NOMO-1 treated with DMSO at 0.1 percent for 48 hours (cell line): Measurements from ENCODE around the gene ATPAF2.
A peak's percentile ranks its signal among the peaks of the same experiment; 100 is the strongest.

Source experiments
- DNase-seq: peaks from one replicate; lab custom pipeline; 2025; ENCODE audit not compliant: unreplicated experiment; lab: John Stamatoyannopoulos, UW

The ATPAF2 gene

GRCh38 chr17:18040261-18040858, 1.4 kb upstream of the ATPAF2 start:
- no peak for DNase-seq

- DNase-seq = no peak
Measured at GRCh38 chr17:18039535-18040260, 730 bp upstream of the ATPAF2 start.

- peak; percentile 78 for DNase-seq
Measured at GRCh38 chr17:18038149-18038850, 668 bp downstream of the ATPAF2 start.

GRCh38 chr17:18037486-18037885, 1.5 kb downstream of the ATPAF2 start:
- peak; percentile 87 for DNase-seq

- no peak for DNase-seq
Measured at GRCh38 chr17:18035704-18036103, 3.3 kb downstream of the ATPAF2 start.

- peak; percentile 92 for DNase-seq
Measured at GRCh38 chr17:18033442-18034099, 5.4 kb downstream of the ATPAF2 start.

GRCh38 chr17:18031955-18032354, 7.0 kb downstream of the ATPAF2 start:
- no peak for DNase-seq

- no peak for DNase-seq
Measured at GRCh38 chr17:18028952-18029540, 9.9 kb downstream of the ATPAF2 start.

- no peak for DNase-seq
Measured at GRCh38 chr17:18028114-18028951, 10.6 kb downstream of the ATPAF2 start.

- no peak for DNase-seq
Measured at GRCh38 chr17:18027280-18027679, 11.7 kb downstream of the ATPAF2 start.

GRCh38 chr17:18025945-18026776, 12.8 kb downstream of the ATPAF2 start:
- no peak for DNase-seq

- DNase-seq = no peak
Measured at GRCh38 chr17:18025241-18025944, 13.6 kb downstream of the ATPAF2 start.

- no peak for DNase-seq
Measured at GRCh38 chr17:18021372-18021771, 17.6 kb downstream of the ATPAF2 start.

- DNase-seq = no peak
Measured at GRCh38 chr17:18020971-18021370, 18.0 kb downstream of the ATPAF2 start.

GRCh38 chr17:18019838-18020154, 19.2 kb downstream of the ATPAF2 start:
- no peak for DNase-seq

GRCh38 chr17:18018411-18018921, 20.5 kb downstream of the ATPAF2 start:
- DNase-seq = no peak

- no peak for DNase-seq
Measured at GRCh38 chr17:18017958-18018357, 21.0 kb downstream of the ATPAF2 start.

GRCh38 chr17:18016426-18016825, 22.5 kb downstream of the ATPAF2 start:
- DNase-seq = no peak

- no peak for DNase-seq
Measured at GRCh38 chr17:18015593-18015992, 23.4 kb downstream of the ATPAF2 start.
